MCF 10A (cell line): Measurements from ENCODE around the gene CMTM5. TPM values are rescaled to one million over a fixed set of nuclear protein-coding genes. Genes with fewer than 3 reads are reported as not detected.

Source experiments
- BruUV-seq: library from RNA; stranded (reverse); fragments of 400-500 nt; replicated peaks from 2 replicates; lab custom pipeline; 2021; lab: Mats Ljungman, UMichigan
- CTCF ChIA-PET: fragments of 300-600 bp; sonication (Branson Sonifier 250); formaldehyde crosslinking; extraction: SDS; loops from one replicate; lab custom pipeline; 2021; ENCODE audit warnings: antibody characterized with exemption, inconsistent platforms; lab: Yijun Ruan, JAX
- POLR2A ChIA-PET: fragments of 300-600, 350-650 bp; sonication (Branson Sonifier 250); formaldehyde crosslinking; extraction: SDS; loops from one replicate; lab custom pipeline; 2020; ENCODE audit warnings: antibody characterized with exemption, inconsistent platforms; lab: Yijun Ruan, JAX
- DNase-seq: peaks from one replicate; pipeline ENCODE4 v3.0.0-alpha.2; 2018; ENCODE audit not compliant: unreplicated experiment
- H3K27ac Mint-ChIP-seq: one replicate; pipeline ENCODE4 v1.8.0; 2022; ENCODE audit warnings: mild to moderate bottlenecking, low read depth, mixed read lengths; ENCODE audit not compliant: unreplicated experiment
- H3K27me3 Mint-ChIP-seq: one replicate; pipeline ENCODE4 v1.8.0; 2022; ENCODE audit warnings: mixed read lengths; ENCODE audit not compliant: insufficient read depth, unreplicated experiment
- H3K36me3 Mint-ChIP-seq: one replicate; pipeline ENCODE4 v1.8.0; 2022; ENCODE audit warnings: mild to moderate bottlenecking, moderate library complexity, mixed read lengths; ENCODE audit not compliant: insufficient read depth, unreplicated experiment
- H3K4me1 Mint-ChIP-seq: one replicate; pipeline ENCODE4 v1.8.0; 2022; ENCODE audit warnings: mixed read lengths; ENCODE audit not compliant: insufficient read depth, unreplicated experiment
- H3K4me3 Mint-ChIP-seq: one replicate; pipeline ENCODE4 v1.8.0; 2022; ENCODE audit warnings: mild to moderate bottlenecking, moderate library complexity, mixed read lengths; ENCODE audit not compliant: unreplicated experiment
- H3K9me3 Mint-ChIP-seq: one replicate; pipeline ENCODE4 v1.8.0; 2022; ENCODE audit warnings: mixed read lengths; ENCODE audit not compliant: unreplicated experiment
- intact Hi-C: fragments of 100-400 bp; cut with micrococcal nuclease; formaldehyde crosslinking; loops from 2 replicates; pipeline ENCODE4 v1.14.1; 2022
- total RNA-seq: library from RNA; stranded (reverse); gene quantifications from 2 replicates; pipeline ENCODE4 v1.2.3, GENCODE V29; 2022
- TF ChIP-seq, protein P1 (sequence below): fragments of 200-600 bp; IDR thresholded peaks from one replicate; pipeline ENCODE4 v1.8.0; 2022; ENCODE audit warnings: antibody characterized with exemption, mild to moderate bottlenecking; ENCODE audit not compliant: unreplicated experiment

The CMTM5 gene
- total RNA-seq, 1 experiment from 2014 or later, result not detected

DNA sequence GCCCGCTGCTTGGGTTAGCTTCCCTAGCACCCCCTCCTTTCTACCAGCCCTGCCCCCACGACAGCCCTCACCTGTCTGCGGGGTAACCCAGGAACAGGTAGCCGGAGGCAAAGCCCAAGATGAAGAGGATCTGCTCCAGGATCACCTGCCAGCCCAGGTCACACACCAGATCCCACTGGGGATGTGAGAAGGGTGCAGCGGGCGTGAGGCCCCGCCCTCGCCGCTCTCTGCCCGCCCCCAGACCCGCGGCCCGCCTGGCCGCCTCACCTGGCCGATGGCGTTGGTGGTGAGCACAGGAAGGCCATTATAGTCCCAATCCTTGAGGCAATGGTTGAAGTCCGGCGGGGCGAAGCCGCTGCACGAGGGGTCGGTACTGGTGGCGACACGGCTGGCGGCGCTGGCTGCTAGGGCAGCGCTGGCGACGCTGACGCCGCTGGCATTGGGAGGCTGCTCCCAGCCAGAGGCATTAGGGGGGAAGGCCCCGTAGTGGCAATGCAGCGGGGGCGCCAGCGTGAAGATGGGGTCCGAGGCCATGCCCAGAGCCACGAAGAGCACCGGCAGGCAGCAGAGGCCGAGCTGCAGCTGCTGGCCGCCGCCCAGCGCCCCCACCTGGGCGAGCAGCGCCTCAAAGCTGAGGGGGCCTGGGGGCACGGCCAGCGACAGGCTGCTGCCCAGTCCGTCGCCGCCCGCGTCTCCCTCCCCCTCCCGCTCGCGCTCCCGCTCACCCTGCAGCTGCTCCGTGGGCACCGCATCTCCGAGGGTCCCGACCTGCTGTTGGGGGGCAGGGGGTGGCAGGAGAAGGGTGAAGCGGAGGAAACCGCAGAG lies 25.0 kb upstream of the CMTM5 start:
- Mint-ChIP-seq H3K4me1 (no peaks in the 10 kb centered on the region), H3K27ac (no peak overlapping the region), H3K4me3 (no peak overlapping the region), H3K36me3 (no peaks in the 10 kb centered on the region), H3K9me3 (peaks cover 7% of the 10 kb centered on the region), H3K27me3 (peaks cover 71% of the 10 kb centered on the region)
- TF ChIP-seq, protein P1, sequence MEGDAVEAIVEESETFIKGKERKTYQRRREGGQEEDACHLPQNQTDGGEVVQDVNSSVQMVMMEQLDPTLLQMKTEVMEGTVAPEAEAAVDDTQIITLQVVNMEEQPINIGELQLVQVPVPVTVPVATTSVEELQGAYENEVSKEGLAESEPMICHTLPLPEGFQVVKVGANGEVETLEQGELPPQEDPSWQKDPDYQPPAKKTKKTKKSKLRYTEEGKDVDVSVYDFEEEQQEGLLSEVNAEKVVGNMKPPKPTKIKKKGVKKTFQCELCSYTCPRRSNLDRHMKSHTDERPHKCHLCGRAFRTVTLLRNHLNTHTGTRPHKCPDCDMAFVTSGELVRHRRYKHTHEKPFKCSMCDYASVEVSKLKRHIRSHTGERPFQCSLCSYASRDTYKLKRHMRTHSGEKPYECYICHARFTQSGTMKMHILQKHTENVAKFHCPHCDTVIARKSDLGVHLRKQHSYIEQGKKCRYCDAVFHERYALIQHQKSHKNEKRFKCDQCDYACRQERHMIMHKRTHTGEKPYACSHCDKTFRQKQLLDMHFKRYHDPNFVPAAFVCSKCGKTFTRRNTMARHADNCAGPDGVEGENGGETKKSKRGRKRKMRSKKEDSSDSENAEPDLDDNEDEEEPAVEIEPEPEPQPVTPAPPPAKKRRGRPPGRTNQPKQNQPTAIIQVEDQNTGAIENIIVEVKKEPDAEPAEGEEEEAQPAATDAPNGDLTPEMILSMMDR, result no peak
- CTCF ChIA-PET, result interaction anchor here (0.7 kb wide), 1 partner anchor 28 kb away, joined by 3 read pairs; no protein-coding TSS in a partner anchor
- intact Hi-C loops, result no loop called here
- DNase-seq, result no peak
- POLR2A ChIA-PET, result no interaction called here
- BruUV-seq, result no TSS peak

GRCh38 chr14:23352506-23353432 lies 24.1 kb upstream of the CMTM5 start, which contains the start of gene SLC22A17:
Gene SLC22A17, minus strand, starts transcription at chr14:23352887.
- H3K27me3 Mint-ChIP-seq, result peaks cover 71% of the 10 kb centered on the region
- DNase-seq, result no peak
- no TSS peak for BruUV-seq
- no peaks in the 10 kb centered on the region for H3K4me1 Mint-ChIP-seq
- POLR2A ChIA-PET, result no interaction called here
- no peaks in the 10 kb centered on the region for H3K36me3 Mint-ChIP-seq
- intact Hi-C loops, result no loop called here
- peaks cover 7% of the 10 kb centered on the region for H3K9me3 Mint-ChIP-seq
- H3K4me3 Mint-ChIP-seq, result no peak within 1 kb of the TSS
- no peak within 1 kb of the TSS for H3K27ac Mint-ChIP-seq
- CTCF ChIA-PET, result interaction anchor here (1.0 kb wide), 1 partner anchor 27 kb away, joined by 3 read pairs; no protein-coding TSS in a partner anchor
- TF ChIP-seq, protein P1, result no peak

DNA sequence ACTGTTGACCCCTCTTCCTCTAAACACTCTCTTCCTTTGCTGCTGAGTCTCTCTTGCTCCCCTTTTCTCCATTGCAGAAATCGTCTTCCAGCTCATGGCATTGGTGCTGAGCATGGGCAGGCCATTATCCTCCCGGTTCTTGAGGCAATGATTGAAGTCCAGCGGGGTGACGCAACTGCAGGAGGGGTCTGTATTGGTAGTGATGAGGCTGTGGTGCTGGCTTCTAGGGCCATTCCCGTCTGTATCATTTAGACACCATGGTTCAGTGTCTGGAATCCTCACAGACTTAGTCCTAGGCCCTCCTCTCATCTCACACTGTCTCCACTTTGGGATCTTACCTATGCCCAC lies 23.4 kb upstream of the CMTM5 start:
- H3K27ac Mint-ChIP-seq, result no peak overlapping the region
- no peak overlapping the region for H3K4me3 Mint-ChIP-seq
- DNase-seq, result no peak
- H3K36me3 Mint-ChIP-seq, result no peaks in the 10 kb centered on the region
- H3K9me3 Mint-ChIP-seq, result peaks cover 7% of the 10 kb centered on the region
- ChIA-PET CTCF (interaction anchor here (0.7 to 1.0 kb wide), 3 partner anchors 27 to 277 kb away, joined by 3 to 5 read pairs (median 3); no protein-coding TSS in a partner anchor), POLR2A (no interaction called here)
- peaks cover 71% of the 10 kb centered on the region for H3K27me3 Mint-ChIP-seq
- intact Hi-C loops, result no loop called here
- H3K4me1 Mint-ChIP-seq, result no peaks in the 10 kb centered on the region
- no TSS peak for BruUV-seq
- TF ChIP-seq, protein P1, result no peak

DNA sequence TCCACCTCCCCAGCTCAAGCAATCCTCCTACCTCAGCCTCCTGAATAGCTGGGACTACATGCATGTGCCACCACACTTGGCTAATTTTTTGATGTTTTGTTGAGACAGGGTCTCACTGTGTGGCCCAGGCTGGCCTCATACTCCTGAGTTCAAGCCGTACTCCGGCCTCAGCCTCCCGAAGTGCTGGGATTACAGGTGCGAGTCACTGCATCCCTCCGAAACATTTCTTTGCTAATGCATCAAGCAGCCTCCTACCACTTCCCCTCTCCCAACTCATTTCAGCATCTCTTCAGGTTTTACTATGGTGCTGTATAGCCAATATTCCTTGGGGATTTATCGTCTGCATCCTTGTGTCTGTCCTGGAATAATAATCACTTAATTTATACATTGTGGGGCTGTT lies 21.9 kb upstream of the CMTM5 start:
- Mint-ChIP-seq H3K27me3 (peaks cover 59% of the 10 kb centered on the region), H3K36me3 (no peaks in the 10 kb centered on the region), H3K4me3 (no peak overlapping the region), H3K9me3 (peaks cover 7% of the 10 kb centered on the region), H3K27ac (no peak overlapping the region), H3K4me1 (no peaks in the 10 kb centered on the region)
- intact Hi-C loops, result no loop called here
- ChIA-PET CTCF (no interaction called here), POLR2A (interaction anchor here (0.7 kb wide), 1 partner anchor 230 kb away, joined by 3 read pairs; no protein-coding TSS in a partner anchor)
- TF ChIP-seq, protein P1, result no peak
- no peak for DNase-seq
- no TSS peak for BruUV-seq
